Activated B cell treated with CpG ODN at 0.5 μM for 24 hours (primary cell): ENCODE measurements around the gene FAM234A. TPM values are rescaled to one million over a fixed set of nuclear protein-coding genes. Genes with fewer than 3 reads are reported as not detected.
"Not testable (repeated sequence)": the region's sequence is repeated elsewhere in the genome, so short reads cannot be mapped to it uniquely, and the experiment has no call there.

Source experiments
- ATAC-seq: fragments of 200-7000 bp; cut with Tn5 transposase; one replicate; pipeline ENCODE4 v1.10.0; 2021; ENCODE audit warnings: low read depth, mild to moderate bottlenecking, moderate library complexity
- CTCF ChIA-PET: fragments of 350-600 bp; sonication (Branson Sonifier 250); formaldehyde crosslinking; loops from one replicate; lab custom pipeline; 2021; ENCODE audit warnings: antibody characterized with exemption; lab: Charles Lee
- POLR2A ChIA-PET: fragments of 350-600 bp; sonication (Branson Sonifier 250); formaldehyde crosslinking; loops from one replicate; lab custom pipeline; 2021; ENCODE audit warnings: antibody characterized with exemption; lab: Charles Lee
- DNase-seq: peaks from one replicate; pipeline ENCODE4 v3.0.0; 2022
- H3K27ac Mint-ChIP-seq: one replicate; pipeline ENCODE4 v1.8.0; 2020; ENCODE audit warnings: mixed read lengths
- H3K27me3 Mint-ChIP-seq: one replicate; pipeline ENCODE4 v1.8.0; 2021; ENCODE audit warnings: mixed read lengths
- H3K36me3 Mint-ChIP-seq: one replicate; pipeline ENCODE4 v1.8.0; 2021; ENCODE audit warnings: low read depth, mixed read lengths
- H3K4me1 Mint-ChIP-seq: one replicate; pipeline ENCODE4 v1.8.0; 2021; ENCODE audit warnings: mixed read lengths
- H3K4me3 Mint-ChIP-seq: one replicate; pipeline ENCODE4 v1.8.0; 2020; ENCODE audit warnings: mild to moderate bottlenecking, mixed read lengths
- H3K9me3 Mint-ChIP-seq: one replicate; pipeline ENCODE4 v1.8.0; 2020; ENCODE audit warnings: mixed read lengths
- intact Hi-C: fragments of 100-400 bp; cut with micrococcal nuclease; formaldehyde crosslinking; loops from one replicate; pipeline ENCODE4 v1.15.1; 2024
- total RNA-seq: library from RNA; stranded (reverse); gene quantifications from 2 replicates; pipeline ENCODE4 v1.2.3, GENCODE V29; 2022
- TF ChIP-seq, protein P1 (sequence below): fragments of 200-600 bp; IDR thresholded peaks from one replicate; pipeline ENCODE4 v1.8.0; 2022; ENCODE audit warnings: antibody characterized with exemption, mild to moderate bottlenecking

FAM234A gene
- total RNA-seq, 1 donor from 2014 or later, result 49.6 TPM

DNA sequence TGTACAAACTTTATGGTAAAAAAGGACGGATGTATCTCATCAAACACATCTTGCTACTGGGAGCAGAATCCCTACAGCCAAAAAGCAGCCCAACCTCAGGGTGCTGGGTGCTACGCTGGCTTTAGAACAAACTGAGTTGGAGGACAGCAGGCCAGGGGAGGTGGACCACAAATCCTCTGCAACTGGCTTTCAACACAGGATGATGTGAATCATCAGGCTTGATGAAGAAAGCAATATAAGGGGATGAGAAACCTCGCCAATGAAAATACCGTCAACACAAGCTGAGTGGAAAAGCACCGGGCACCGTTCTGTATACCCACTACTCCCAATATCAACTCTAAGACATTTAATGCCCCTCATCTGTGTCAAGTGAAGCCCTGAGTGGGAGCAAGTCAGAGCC lies 40.1 kb upstream of the FAM234A start:
- ATAC-seq (no peak), DNase-seq (no peak)
- no peak overlapping the region for H3K4me3 Mint-ChIP-seq
- TF ChIP-seq, protein P1, sequence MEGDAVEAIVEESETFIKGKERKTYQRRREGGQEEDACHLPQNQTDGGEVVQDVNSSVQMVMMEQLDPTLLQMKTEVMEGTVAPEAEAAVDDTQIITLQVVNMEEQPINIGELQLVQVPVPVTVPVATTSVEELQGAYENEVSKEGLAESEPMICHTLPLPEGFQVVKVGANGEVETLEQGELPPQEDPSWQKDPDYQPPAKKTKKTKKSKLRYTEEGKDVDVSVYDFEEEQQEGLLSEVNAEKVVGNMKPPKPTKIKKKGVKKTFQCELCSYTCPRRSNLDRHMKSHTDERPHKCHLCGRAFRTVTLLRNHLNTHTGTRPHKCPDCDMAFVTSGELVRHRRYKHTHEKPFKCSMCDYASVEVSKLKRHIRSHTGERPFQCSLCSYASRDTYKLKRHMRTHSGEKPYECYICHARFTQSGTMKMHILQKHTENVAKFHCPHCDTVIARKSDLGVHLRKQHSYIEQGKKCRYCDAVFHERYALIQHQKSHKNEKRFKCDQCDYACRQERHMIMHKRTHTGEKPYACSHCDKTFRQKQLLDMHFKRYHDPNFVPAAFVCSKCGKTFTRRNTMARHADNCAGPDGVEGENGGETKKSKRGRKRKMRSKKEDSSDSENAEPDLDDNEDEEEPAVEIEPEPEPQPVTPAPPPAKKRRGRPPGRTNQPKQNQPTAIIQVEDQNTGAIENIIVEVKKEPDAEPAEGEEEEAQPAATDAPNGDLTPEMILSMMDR, result no peak
- intact Hi-C loops, result no loop called here
- peaks cover 86% of the 10 kb centered on the region for H3K36me3 Mint-ChIP-seq
- no peaks in the 10 kb centered on the region for H3K4me1 Mint-ChIP-seq
- POLR2A ChIA-PET, result no interaction called here
- H3K9me3 Mint-ChIP-seq, result no peaks in the 10 kb centered on the region
- H3K27me3 Mint-ChIP-seq, result no peaks in the 10 kb centered on the region
- no peak overlapping the region for H3K27ac Mint-ChIP-seq
- CTCF ChIA-PET, result no interaction called here

DNA sequence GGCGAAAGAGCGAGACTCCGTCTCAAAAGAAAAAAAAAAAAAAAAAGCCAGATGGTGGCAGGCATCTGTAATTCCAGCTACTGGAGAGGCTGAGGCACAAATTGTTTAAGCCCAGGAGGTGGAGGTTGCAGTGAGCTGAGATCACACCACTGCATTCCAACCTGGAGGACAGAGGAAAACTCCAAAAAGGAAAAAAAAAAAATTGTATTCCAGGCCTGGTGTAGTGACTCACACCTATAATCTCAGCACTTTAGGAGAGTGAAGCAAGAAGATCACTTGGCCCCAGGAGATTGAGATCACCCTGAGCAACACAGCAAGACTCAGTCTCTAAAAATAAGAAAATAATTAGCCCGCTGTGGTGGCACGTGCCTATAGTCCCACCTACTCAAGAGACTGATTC lies 34.2 kb upstream of the FAM234A start:
- CTCF ChIA-PET, result no interaction called here

DNA sequence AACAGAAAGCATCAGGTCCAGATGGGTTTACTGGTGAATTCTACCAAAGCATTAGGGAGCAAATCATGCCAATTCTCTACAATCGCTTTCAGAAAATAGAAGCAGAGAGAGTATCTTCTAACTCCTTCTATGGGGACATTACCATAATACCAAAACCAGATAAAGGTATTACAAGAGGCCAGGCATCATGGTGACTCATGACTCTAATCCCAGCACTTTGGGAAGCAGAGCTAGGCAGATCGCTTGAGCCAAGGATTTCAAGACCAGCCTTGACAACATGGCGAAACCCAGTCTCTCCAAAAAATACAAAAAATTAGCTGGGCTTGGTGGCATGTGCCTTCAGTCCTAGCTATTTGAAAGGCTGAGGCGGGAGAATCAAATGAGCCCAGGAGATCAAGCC lies 31.4 kb upstream of the FAM234A start:
- ChIA-PET POLR2A (interaction anchor here (0.6 kb wide), 1 partner anchor 11 kb away, joined by 6 read pairs; no protein-coding TSS in a partner anchor), CTCF (no interaction called here)
- ATAC-seq, result no peak
- DNase-seq, result no peak
- no peaks in the 10 kb centered on the region for H3K9me3 Mint-ChIP-seq
- intact Hi-C loops, result no loop called here
- H3K27me3 Mint-ChIP-seq, result no peaks in the 10 kb centered on the region
- no peak overlapping the region for H3K4me3 Mint-ChIP-seq
- no peak overlapping the region for H3K27ac Mint-ChIP-seq
- H3K36me3 Mint-ChIP-seq, result peaks cover 81% of the 10 kb centered on the region
- no peaks in the 10 kb centered on the region for H3K4me1 Mint-ChIP-seq
- TF ChIP-seq, protein P1, result no peak

More for the DNA sequence above, 34.2 kb upstream of the FAM234A start:
- intact Hi-C loops, result no loop called here
- POLR2A ChIA-PET, result no interaction called here
- TF ChIP-seq, protein P1, result no peak
- Mint-ChIP-seq H3K9me3 (no peaks in the 10 kb centered on the region), H3K27ac (no peak overlapping the region), H3K4me1 (no peaks in the 10 kb centered on the region), H3K27me3 (no peaks in the 10 kb centered on the region), H3K4me3 (no peak overlapping the region), H3K36me3 (peaks cover 76% of the 10 kb centered on the region)
- ATAC-seq (no peak), DNase-seq (no peak)

DNA sequence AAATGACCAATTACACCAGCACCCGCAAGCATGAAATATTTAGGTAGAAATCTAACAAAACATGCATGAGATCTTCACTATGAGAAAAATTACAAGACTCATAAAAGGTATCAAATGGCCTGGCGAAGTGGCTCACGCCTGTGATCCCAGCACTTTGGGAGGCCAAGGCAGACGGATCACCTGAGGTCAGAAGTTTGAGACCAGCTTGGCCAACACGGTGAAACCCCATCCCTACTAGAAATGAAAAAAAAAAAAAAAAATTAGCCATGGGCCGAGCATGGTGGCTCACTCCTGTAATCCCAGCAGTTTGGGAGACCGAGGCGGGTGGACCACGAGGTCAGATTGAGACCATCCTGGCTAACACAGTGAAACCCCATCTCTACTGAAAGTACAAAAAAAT lies 30.6 kb upstream of the FAM234A start:
- H3K9me3 Mint-ChIP-seq, H3K4me3 Mint-ChIP-seq, DNase-seq, H3K27me3 Mint-ChIP-seq, CTCF ChIA-PET, H3K4me1 Mint-ChIP-seq, H3K27ac Mint-ChIP-seq, intact Hi-C loops, ATAC-seq, POLR2A ChIA-PET: not testable (repeated sequence)
- peaks cover 81% of the 10 kb centered on the region for H3K36me3 Mint-ChIP-seq

DNA sequence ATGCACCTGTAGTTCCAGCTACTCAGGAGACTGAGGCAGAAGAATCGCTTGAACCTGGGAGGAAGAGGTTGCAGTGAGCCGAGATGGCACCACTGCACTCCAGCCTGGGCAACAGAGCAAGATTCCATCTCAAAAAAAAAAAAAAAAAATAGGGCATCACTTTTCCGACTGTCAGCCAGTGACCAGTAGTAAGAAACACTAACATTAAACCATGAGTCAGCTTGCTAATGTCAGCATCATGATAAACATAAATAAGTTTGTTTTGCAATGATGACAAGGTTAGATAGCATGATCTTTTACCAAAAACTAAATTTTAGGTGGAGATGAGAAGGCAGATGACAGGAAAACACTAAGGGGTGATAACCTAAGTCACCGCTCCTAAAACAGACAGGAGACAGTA lies 25.3 kb upstream of the FAM234A start:
- H3K36me3 Mint-ChIP-seq, result peaks cover 88% of the 10 kb centered on the region
- H3K4me1 Mint-ChIP-seq, POLR2A ChIA-PET, H3K27ac Mint-ChIP-seq, H3K27me3 Mint-ChIP-seq, DNase-seq, CTCF ChIA-PET, ATAC-seq, H3K9me3 Mint-ChIP-seq, intact Hi-C loops, H3K4me3 Mint-ChIP-seq: not testable (repeated sequence)

DNA sequence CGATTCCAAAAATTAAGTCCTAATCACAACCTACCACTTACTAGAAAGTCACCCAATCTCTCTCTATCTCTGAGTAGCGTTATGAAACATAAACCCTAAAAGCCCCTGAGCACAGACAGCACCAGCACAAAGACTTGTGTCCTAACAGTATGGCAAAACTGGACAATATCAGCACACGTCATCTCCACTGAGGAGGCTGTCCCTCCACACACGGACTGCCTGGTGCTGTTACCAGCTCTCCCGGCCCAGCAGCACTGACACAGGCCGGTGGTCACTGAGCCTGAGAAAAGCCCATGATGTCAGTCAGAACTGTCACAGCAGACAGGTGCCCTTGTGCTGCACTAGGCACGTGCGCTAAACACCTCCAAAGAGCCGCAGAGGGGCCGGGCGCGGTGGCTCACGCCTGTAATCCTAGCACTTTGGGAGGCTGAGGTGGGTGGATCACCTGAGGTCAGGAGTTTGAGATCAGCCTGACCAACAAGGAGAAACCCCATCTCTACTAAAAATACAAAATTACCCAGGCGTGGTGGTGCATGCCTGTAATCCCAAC lies 22.9 kb upstream of the FAM234A start:
- H3K36me3 Mint-ChIP-seq, result peaks cover 84% of the 10 kb centered on the region
- ATAC-seq, POLR2A ChIA-PET, CTCF ChIA-PET, H3K4me1 Mint-ChIP-seq, H3K4me3 Mint-ChIP-seq, DNase-seq, H3K9me3 Mint-ChIP-seq, H3K27ac Mint-ChIP-seq, H3K27me3 Mint-ChIP-seq, intact Hi-C loops: not testable (repeated sequence)

DNA sequence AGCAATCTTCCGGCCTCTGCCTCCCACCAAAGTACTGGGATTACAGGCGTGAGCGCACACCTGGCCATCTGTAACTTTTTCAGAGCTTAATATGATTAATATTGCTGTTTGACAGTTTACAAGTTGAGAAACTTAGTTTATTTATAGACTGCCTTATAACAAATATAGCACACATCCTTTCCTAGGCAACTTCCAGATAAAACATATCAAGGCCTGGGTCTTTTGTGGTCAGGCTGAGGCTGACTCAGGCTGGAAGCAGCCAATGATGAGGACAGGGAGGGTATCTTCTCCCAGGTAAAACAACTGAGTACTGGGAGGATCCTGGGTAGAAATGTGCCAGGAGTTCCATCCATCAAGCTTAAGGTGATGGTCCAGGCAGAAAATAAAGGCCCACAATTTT lies 21.6 kb upstream of the FAM234A start:
- H3K36me3 Mint-ChIP-seq, result peaks cover 81% of the 10 kb centered on the region
- CTCF ChIA-PET, result no interaction called here
- no peak overlapping the region for H3K27ac Mint-ChIP-seq

More for the DNA sequence above, 21.6 kb upstream of the FAM234A start:
- no peak overlapping the region for H3K4me3 Mint-ChIP-seq
- no peaks in the 10 kb centered on the region for H3K9me3 Mint-ChIP-seq
- intact Hi-C loops, result no loop called here
- no peak for DNase-seq
- no peak for ATAC-seq
- POLR2A ChIA-PET, result no interaction called here
- TF ChIP-seq, protein P1, result no peak
- H3K4me1 Mint-ChIP-seq, result no peaks in the 10 kb centered on the region
- no peaks in the 10 kb centered on the region for H3K27me3 Mint-ChIP-seq
